ENCODE data around the gene ASXL2. TPM values are rescaled to one million over a fixed set of nuclear protein-coding genes. Genes with fewer than 3 reads are reported as not detected.

ASXL2 gene
- total and polyA plus RNA-seq, 2 donors from 2014 or later, result 2.6 to 41.0 TPM

GRCh38 chr2:25797620-25798488, 80.4 kb downstream of the ASXL2 start:
- Histone ChIP-seq H3K36me3 (ENCODE audit: control insufficient read depth in 2 of 3, insufficient read depth in 3 of 3, low read length in 3 of 3) (peaks cover 0 to 13% (median 8%) of the 10 kb centered on the region in 3 donors), H3K9ac (ENCODE audit: low read length in 3 of 3) (no peak overlapping the region), H3K4me3 (ENCODE audit: low read length in 3 of 3) (no peak overlapping the region), H3K4me1 (ENCODE audit: control insufficient read depth in 2 of 3, insufficient read depth in 2 of 3, low read depth in 1 of 3, low read length in 3 of 3) (no peaks in the 10 kb centered on the region), H3K9me3 (ENCODE audit: control insufficient read depth in 2 of 3, insufficient read depth in 1 of 3, low read length in 3 of 3) (no peaks in the 10 kb centered on the region), H3K27ac (ENCODE audit: low read depth in 2 of 2, low read length in 2 of 2) (no peak overlapping the region), H3K27me3 (ENCODE audit: control insufficient read depth, insufficient read depth, low read length) (no peaks in the 10 kb centered on the region)
- intact Hi-C loops (cut with DNase I), result no loop called here
- FAIRE-seq (no peak), DNase-seq (no peak)
- TF ChIP-seq, protein P1, sequence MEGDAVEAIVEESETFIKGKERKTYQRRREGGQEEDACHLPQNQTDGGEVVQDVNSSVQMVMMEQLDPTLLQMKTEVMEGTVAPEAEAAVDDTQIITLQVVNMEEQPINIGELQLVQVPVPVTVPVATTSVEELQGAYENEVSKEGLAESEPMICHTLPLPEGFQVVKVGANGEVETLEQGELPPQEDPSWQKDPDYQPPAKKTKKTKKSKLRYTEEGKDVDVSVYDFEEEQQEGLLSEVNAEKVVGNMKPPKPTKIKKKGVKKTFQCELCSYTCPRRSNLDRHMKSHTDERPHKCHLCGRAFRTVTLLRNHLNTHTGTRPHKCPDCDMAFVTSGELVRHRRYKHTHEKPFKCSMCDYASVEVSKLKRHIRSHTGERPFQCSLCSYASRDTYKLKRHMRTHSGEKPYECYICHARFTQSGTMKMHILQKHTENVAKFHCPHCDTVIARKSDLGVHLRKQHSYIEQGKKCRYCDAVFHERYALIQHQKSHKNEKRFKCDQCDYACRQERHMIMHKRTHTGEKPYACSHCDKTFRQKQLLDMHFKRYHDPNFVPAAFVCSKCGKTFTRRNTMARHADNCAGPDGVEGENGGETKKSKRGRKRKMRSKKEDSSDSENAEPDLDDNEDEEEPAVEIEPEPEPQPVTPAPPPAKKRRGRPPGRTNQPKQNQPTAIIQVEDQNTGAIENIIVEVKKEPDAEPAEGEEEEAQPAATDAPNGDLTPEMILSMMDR (IDR thresholded peaks at IDR 0.05; ENCODE audit: borderline replicate concordance, extremely low read depth, insufficient read depth), result no peak

- no peak for FAIRE-seq
- TF ChIP-seq, protein P1 (IDR thresholded peaks at IDR 0.05; ENCODE audit: borderline replicate concordance, extremely low read depth, insufficient read depth), result no peak
Observed at GRCh38 chr2:25794544-25795276, 83.6 kb downstream of the ASXL2 start.

GRCh38 chr2:25790074-25790790, 88.1 kb downstream of the ASXL2 start:
- Histone ChIP-seq H3K9ac (ENCODE audit: low read length in 3 of 3) (no peak overlapping the region), H3K4me3 (ENCODE audit: low read length in 3 of 3) (no peak overlapping the region), H3K4me1 (ENCODE audit: control insufficient read depth in 2 of 3, insufficient read depth in 2 of 3, low read depth in 1 of 3, low read length in 3 of 3) (no peaks in the 10 kb centered on the region), H3K9me3 (ENCODE audit: control insufficient read depth in 2 of 3, insufficient read depth in 1 of 3, low read length in 3 of 3) (no peaks in the 10 kb centered on the region), H3K36me3 (ENCODE audit: control insufficient read depth in 2 of 3, insufficient read depth in 3 of 3, low read length in 3 of 3) (no peaks in the 10 kb centered on the region), H3K27ac (ENCODE audit: low read depth in 2 of 2, low read length in 2 of 2) (no peak overlapping the region), H3K27me3 (ENCODE audit: control insufficient read depth, insufficient read depth, low read length) (no peaks in the 10 kb centered on the region)
- FAIRE-seq, result no peak
- TF ChIP-seq, protein P1 (IDR thresholded peaks at IDR 0.05; ENCODE audit: borderline replicate concordance, extremely low read depth, insufficient read depth), result no peak
- intact Hi-C loops (cut with DNase I), result no loop called here
- no peak for DNase-seq

More at GRCh38 chr2:25794544-25795276, 83.6 kb downstream of the ASXL2 start:
- H3K9ac ChIP-seq (ENCODE audit: low read length in 3 of 3), result no peak overlapping the region
- no peak for DNase-seq
- intact Hi-C loops (cut with DNase I), result no loop called here
- H3K4me3 ChIP-seq (ENCODE audit: low read length in 3 of 3), result no peak overlapping the region
- H3K9me3 ChIP-seq (ENCODE audit: control insufficient read depth in 2 of 3, insufficient read depth in 1 of 3, low read length in 3 of 3), result no peaks in the 10 kb centered on the region
- H3K27ac ChIP-seq (ENCODE audit: low read depth in 2 of 2, low read length in 2 of 2), result no peak overlapping the region
- H3K27me3 ChIP-seq (ENCODE audit: control insufficient read depth, insufficient read depth, low read length), result no peaks in the 10 kb centered on the region
- peaks cover 0 to 13% (median 8%) of the 10 kb centered on the region in 3 donors for H3K36me3 ChIP-seq (ENCODE audit: control insufficient read depth in 2 of 3, insufficient read depth in 3 of 3, low read length in 3 of 3)
- H3K4me1 ChIP-seq (ENCODE audit: control insufficient read depth in 2 of 3, insufficient read depth in 2 of 3, low read depth in 1 of 3, low read length in 3 of 3), result no peaks in the 10 kb centered on the region

All from kidney (tissue), 14 donors.